ENCODE data around the gene ZIC5. TPM values are rescaled to one million over a fixed set of nuclear protein-coding genes. Genes with fewer than 3 reads are reported as not detected.

Gene ZIC5
- total RNA-seq, 1 donor from 2014 or later: not detected

GRCh38 chr13:99935772-99936171, 35.8 kb downstream of the ZIC5 start:
- no peak for DNase-seq (ENCODE audit: low spot score)

DNA sequence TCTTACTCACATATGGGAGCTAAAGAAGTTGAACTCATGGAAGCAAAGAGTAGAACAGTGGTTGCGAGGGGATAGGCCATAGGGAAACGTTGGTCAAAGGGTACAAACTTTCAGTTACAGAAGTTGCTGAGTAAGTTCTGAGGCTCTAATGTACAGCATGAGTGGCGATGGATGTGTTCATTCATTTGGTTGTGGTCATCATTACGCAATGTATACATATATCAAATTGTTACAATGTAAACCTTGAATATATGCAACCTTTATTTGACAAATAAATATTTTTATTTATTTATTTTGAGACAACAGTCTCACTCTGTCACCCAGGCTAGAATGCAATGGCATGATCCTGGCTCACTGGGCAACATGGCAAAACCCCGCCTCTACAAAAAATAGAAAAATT, 38.7 kb downstream of the ZIC5 start:
- no peak for DNase-seq (ENCODE audit: low spot score)

- no peak for DNase-seq (ENCODE audit: low spot score)
These were observed 40.6 kb downstream of the ZIC5 start for GRCh38 chr13:99930925-99931324.

GRCh38 chr13:99929866-99930265, 41.7 kb downstream of the ZIC5 start:
- DNase-seq (ENCODE audit: low spot score): no peak

- peak; percentile 61 for DNase-seq (ENCODE audit: low spot score)
These were observed 45.4 kb downstream of the ZIC5 start for GRCh38 chr13:99926014-99926731.

DNA sequence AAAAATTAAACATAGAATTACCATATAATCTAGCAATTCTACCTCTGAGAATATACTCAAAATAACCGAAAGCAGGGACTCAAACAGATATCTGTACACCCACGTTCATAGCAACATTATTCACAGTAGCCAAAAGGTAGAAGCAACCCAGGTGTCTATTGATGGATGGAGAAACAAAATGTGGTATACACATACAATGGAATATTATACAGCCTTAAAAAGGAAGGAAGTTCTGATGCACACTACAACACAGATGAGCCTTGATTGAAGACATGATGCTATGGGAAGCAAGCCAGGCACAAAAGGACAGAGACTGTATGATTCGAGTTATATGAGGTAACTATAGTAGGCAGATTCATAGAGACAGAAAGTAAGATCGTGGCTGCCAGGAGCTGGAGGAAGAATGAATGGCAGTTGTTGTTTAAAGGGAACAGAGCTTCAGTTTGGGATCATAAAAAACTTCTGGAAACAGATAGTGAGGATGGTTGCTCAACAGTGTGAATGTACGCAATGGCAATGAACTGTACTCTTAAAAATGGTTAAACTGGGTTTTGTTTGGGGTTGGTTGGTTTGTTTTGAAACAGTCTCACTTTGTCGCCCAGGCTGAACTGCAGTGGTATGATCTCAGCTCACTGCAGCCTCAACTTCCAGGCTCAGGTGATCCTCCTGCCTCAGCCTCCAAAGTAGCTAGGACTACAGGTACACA, 47.5 kb downstream of the ZIC5 start:
- no peak for DNase-seq (ENCODE audit: low spot score)

- DNase-seq (ENCODE audit: low spot score): peak; percentile 73
These were observed 48.7 kb downstream of the ZIC5 start for GRCh38 chr13:99922631-99923404.

DNA sequence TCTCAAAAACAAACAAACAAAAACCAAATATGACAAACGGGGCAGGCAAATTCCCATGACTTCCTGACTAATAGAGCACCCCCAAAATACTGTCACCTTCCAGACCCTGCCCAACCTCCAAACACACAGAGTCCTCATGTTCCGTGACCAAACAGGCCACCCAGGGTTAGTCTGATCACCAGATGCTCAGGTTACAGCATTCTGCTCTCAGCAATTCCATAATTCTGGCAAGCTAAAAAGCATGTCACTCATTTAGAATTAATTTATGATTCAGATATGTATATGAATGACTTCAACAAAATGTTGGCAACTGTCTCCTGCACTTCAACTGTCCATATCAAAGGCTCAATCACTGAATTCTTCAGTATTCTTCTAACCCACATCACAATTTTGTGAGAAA, 52.4 kb downstream of the ZIC5 start:
- no peak for DNase-seq (ENCODE audit: low spot score)

DNA sequence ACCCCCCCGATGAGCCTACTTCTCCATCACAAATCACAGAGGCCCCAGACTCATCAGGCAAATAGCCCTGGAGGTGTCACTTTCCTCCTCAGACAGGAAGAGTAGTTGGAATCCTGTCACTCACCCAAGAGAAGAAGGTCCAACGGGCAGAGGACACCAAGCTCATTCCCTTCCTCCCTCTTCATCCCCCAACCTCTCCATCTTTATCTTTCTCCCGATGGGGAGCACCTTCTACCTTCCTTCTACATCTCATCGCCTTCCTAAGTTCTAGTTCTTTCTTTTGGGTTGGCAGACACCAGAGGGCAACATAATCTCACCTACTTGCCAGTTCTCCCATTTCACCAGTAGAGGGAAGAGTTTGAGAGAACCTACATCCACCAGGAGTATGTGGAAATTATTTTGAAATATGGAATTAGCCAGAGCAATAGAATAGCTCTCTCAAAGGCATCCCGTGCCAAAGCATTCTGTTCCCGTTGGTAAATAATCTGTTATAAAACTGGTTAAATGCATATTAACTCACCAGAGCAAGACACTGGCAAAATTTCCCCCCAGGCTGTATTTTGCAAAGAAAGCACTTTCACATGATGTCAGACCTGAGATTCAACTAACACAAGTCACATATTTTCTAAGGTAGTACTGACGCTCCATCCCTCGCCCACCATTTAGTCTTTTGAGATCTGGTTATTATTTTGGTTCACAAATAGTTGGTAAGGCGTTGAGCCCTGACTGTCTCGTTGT, 55.0 kb downstream of the ZIC5 start:
- DNase-seq (ENCODE audit: low spot score): no peak

GRCh38 chr13:99913167-99913566, 58.4 kb downstream of the ZIC5 start:
- DNase-seq (ENCODE audit: low spot score): no peak

Other genes with a start within 250 kb of the ZIC5 start
- gene ZIC2, start 10.0 kb upstream of the ZIC5 start, total RNA-seq: not detected
- 87.4 TPM for gene PCCA, start 117.3 kb upstream of the ZIC5 start, total RNA-seq

Data from ureter (tissue), 1 donor.